K562 (cell line): ENCODE data around the gene HMBS. TPM values are rescaled to one million over a fixed set of nuclear protein-coding genes. Genes with fewer than 3 reads are reported as not detected.

Experiments used
- ARID1B ChIP-seq: fragments of 450-650 bp; IDR thresholded peaks from 2 replicates; pipeline ENCODE4 v1.6.1; 2016; ENCODE audit warnings: antibody characterized with exemption, mild to moderate bottlenecking, inconsistent platforms
- CTBP1 ChIP-seq: fragments of 450-650 bp; IDR thresholded peaks from 2 replicates; pipeline ENCODE4 v1.6.1; 2016; ENCODE audit warnings: borderline replicate concordance
- FOS ChIP-seq: IDR thresholded peaks from 3 replicates; pipeline ENCODE4 v1.6.1; 2011; ENCODE audit not compliant: insufficient read length; ENCODE audit errors: extremely low read depth
- GATA2 ChIP-seq: sonication (generic); formaldehyde crosslinking; IDR thresholded peaks from 2 replicates; pipeline ENCODE4 v1.4.0; 2020; ENCODE audit warnings: mild to moderate bottlenecking, missing genetic modification reagents
- HNRNPUL1 ChIP-seq: fragments of 200-400 bp; formaldehyde crosslinking; IDR thresholded peaks from 2 replicates; pipeline ENCODE4 v1.6.1; 2017; ENCODE audit warnings: low read length
- MEF2D ChIP-seq: conservative IDR thresholded peaks from 2 replicates; pipeline ENCODE4 v1.6.1; 2016; ENCODE audit warnings: low read depth, missing genetic modification characterization, missing compliant biosample characterization
- NFATC3 ChIP-seq: fragments of 450-650 bp; IDR thresholded peaks from 2 replicates; pipeline ENCODE4 v1.6.1; 2017; ENCODE audit warnings: mild to moderate bottlenecking
- PHB ChIP-seq: fragments of 250-450 bp; sonication (Bioruptor Pico); IDR thresholded peaks from 2 replicates; pipeline ENCODE4 v1.5.0; 2021
- PRMT5 ChIP-seq: sonication (generic); formaldehyde crosslinking; IDR thresholded peaks from 2 replicates; pipeline ENCODE4 v1.5.0; 2020; ENCODE audit warnings: missing genetic modification reagents
- RFX7 ChIP-seq: fragments of 250-450 bp; sonication (Bioruptor Pico); IDR thresholded peaks from 2 replicates; pipeline ENCODE4 v1.5.1; 2021; ENCODE audit warnings: mild to moderate bottlenecking
- SAP30 ChIP-seq: fragments of 200-600 bp; sonication (generic); IDR thresholded peaks from 2 replicates; pipeline ENCODE4 v1.6.1; 2012; ENCODE audit warnings: borderline replicate concordance, low read depth, mild to moderate bottlenecking, moderate library complexity, low read length, control low read depth, inconsistent platforms; ENCODE audit not compliant: insufficient read depth, poor library complexity, severe bottlenecking
- SMARCC2 ChIP-seq: fragments of 450-650 bp; IDR thresholded peaks from 2 replicates; pipeline ENCODE4 v1.6.1; 2017; ENCODE audit warnings: antibody characterized with exemption, moderate library complexity, mild to moderate bottlenecking, low read depth
- TRIM25 ChIP-seq: fragments of 450-650 bp; IDR thresholded peaks from 2 replicates; pipeline ENCODE4 v1.7.0; 2016; ENCODE audit warnings: borderline replicate concordance
- U2AF2 ChIP-seq: fragments of 200-400 bp; formaldehyde crosslinking; optimal IDR thresholded peaks from 2 replicates; pipeline ENCODE3; 2017; ENCODE audit warnings: low read depth, mild to moderate bottlenecking, low read length
- ZKSCAN3 ChIP-seq: fragments of 250-450 bp; sonication (Bioruptor Pico); IDR thresholded peaks from 2 replicates; pipeline ENCODE4 v1.4.0; 2020
- ZNF699 ChIP-seq: fragments of 250-450 bp; sonication (Bioruptor Pico); IDR thresholded peaks from 2 replicates; pipeline ENCODE4 v1.8.0; 2021; ENCODE audit warnings: mild to moderate bottlenecking, moderate library complexity; ENCODE audit not compliant: insufficient replicate concordance
- ZNF785 ChIP-seq: fragments of 250-450 bp; sonication (Bioruptor Pico); IDR thresholded peaks from 2 replicates; pipeline ENCODE4 v1.4.0; 2020; ENCODE audit warnings: mild to moderate bottlenecking
- polyA plus RNA-seq, 8 experiments: library from polyadenylated mRNA; depleted of rRNA in 4 of 8; stranded (reverse) in 5 of 8; unstranded in 3 of 8; fragments of >200 nt; fragmentation: Nextera tagmentation in 2 of 8; fragmentation: Illumina TruSeq in 1 of 8; extraction: Ambion mirVana in 2 of 8; extraction: Trizol in 1 of 8; gene quantifications; 2 replicates each; pipeline versions ENCODE4 v1.2.1 to v1.2.3, GENCODE V29; 2011 to 2014; ENCODE audit warnings: inconsistent platforms in 1 of 8, missing spikeins in 1 of 8
- total RNA-seq, 7 experiments: library from RNA; depleted of rRNA in 6 of 7; stranded (reverse); fragments of >200 nt in 6 of 7; fragmentation: Illumina TruSeq in 2 of 7; extraction: Trizol in 2 of 7; gene quantifications; 2 replicates each; pipeline versions ENCODE4 v1.2.1 to v1.2.3, GENCODE V29; 2011 to 2021; ENCODE audit warnings: low replicate concordance in 1 of 7
- TF ChIP-seq, protein P1 (sequence below), 3 experiments: fragments of 200-800 bp in 1 of 3; fragments of 250-450 bp in 1 of 3; fragments of 450-650 bp in 1 of 3; sonication (Bioruptor Pico) in 1 of 3; sonication (Bioruptor generic) in 1 of 3; formaldehyde crosslinking in 1 of 3; IDR thresholded peaks; 2 replicates each; pipeline versions ENCODE4 v1.6.1 to v1.8.0; 2016 to 2022; ENCODE audit warnings: mild to moderate bottlenecking in 2 of 3, missing genetic modification characterization in 2 of 3, missing compliant biosample characterization in 1 of 3, moderate library complexity in 1 of 3
- TF ChIP-seq, protein P2 (sequence below), 2 experiments: fragments of 450-650 bp; conservative IDR thresholded peaks; 2 replicates each; pipeline ENCODE4 v1.6.1; 2017; ENCODE audit warnings: mild to moderate bottlenecking in 2 of 2, moderate library complexity in 2 of 2
- TF ChIP-seq, protein P3 (sequence below): IDR thresholded peaks from 3 replicates; pipeline ENCODE4 v1.6.1; 2011; ENCODE audit warnings: borderline replicate concordance, mild to moderate bottlenecking; ENCODE audit not compliant: insufficient read length, insufficient read depth

Gene HMBS
- total and polyA plus RNA-seq, 9 of the 15 experiments (the other 6 are each of a cell fraction or from before 2014, with no cell fraction given), result 56.9 to 385 (median 286) TPM

DNA sequence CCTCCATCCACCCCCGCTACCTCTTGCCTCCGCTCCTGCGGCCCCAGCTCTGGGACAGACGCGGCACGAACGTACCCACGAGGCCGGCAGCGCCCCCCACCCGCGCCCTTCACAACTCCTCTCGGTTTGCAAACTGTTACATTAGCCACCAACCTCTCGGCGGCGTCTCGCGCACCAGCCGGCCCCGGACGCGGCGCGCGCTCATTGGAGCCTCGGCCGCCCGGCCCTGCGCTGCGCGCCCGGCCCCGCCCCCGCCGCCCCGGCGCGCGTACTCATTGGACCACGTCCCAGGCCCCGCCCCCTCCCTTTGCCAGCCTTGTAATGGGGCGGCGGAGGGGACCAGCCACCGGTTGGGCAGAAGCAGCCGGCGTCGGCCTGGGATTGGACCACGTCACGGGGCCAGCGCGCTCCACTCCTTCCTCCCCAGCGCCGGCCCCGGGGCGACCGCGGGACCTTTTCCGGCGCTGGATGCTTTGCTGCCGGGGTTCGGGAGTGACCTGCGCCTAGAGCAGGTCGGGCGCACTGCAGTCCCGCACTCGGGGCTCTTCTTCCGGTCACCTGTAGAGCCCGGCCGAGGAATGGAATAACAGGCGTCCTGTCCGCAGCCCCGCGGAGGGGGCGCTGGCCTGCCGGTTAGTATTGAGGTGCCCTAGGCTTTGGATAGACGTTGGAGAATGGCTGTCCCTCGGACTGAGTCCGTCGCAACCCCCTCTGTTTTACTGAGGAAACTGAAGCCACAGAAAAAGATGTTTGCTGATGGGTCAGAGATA, 27.5 kb upstream of the HMBS start, which contains the start of gene HYOU1 (continued):
- TF ChIP-seq, protein P1, sequence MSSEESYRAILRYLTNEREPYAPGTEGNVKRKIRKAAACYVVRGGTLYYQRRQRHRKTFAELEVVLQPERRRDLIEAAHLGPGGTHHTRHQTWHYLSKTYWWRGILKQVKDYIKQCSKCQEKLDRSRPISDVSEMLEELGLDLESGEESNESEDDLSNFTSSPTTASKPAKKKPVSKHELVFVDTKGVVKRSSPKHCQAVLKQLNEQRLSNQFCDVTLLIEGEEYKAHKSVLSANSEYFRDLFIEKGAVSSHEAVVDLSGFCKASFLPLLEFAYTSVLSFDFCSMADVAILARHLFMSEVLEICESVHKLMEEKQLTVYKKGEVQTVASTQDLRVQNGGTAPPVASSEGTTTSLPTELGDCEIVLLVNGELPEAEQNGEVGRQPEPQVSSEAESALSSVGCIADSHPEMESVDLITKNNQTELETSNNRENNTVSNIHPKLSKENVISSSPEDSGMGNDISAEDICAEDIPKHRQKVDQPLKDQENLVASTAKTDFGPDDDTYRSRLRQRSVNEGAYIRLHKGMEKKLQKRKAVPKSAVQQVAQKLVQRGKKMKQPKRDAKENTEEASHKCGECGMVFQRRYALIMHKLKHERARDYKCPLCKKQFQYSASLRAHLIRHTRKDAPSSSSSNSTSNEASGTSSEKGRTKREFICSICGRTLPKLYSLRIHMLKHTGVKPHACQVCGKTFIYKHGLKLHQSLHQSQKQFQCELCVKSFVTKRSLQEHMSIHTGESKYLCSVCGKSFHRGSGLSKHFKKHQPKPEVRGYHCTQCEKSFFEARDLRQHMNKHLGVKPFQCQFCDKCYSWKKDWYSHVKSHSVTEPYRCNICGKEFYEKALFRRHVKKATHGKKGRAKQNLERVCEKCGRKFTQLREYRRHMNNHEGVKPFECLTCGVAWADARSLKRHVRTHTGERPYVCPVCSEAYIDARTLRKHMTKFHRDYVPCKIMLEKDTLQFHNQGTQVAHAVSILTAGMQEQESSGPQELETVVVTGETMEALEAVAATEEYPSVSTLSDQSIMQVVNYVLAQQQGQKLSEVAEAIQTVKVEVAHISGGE (CRISPR knock-in tag; IDR thresholded peaks at IDR 0.05), result peak in 2 of 3 experiments; percentile 44 to 92; a peak in 3 of 6 replicates
- TF ChIP-seq ARID1B (no peak), MEF2D (tag) (no peak), SMARCC2 (no peak), PRMT5 (CRISPR knock-in tag) (no peak), HNRNPUL1 (no peak), U2AF2 (no peak), SAP30 (peak; percentile 39), ZKSCAN3 (CRISPR knock-in tag) (no peak), FOS (peak; percentile 58), CTBP1 (peak; percentile 93), PHB (CRISPR knock-in tag) (no peak; the same call in 1 of the 2 replicates), GATA2 (CRISPR knock-in tag) (peak; percentile 74; the same call in 1 of the 2 replicates), ZNF699 (CRISPR knock-in tag) (no peak), TRIM25 (no peak), RFX7 (no peak), ZNF785 (CRISPR knock-in tag) (no peak), NFATC3 (no peak)
- TF ChIP-seq, protein P2, sequence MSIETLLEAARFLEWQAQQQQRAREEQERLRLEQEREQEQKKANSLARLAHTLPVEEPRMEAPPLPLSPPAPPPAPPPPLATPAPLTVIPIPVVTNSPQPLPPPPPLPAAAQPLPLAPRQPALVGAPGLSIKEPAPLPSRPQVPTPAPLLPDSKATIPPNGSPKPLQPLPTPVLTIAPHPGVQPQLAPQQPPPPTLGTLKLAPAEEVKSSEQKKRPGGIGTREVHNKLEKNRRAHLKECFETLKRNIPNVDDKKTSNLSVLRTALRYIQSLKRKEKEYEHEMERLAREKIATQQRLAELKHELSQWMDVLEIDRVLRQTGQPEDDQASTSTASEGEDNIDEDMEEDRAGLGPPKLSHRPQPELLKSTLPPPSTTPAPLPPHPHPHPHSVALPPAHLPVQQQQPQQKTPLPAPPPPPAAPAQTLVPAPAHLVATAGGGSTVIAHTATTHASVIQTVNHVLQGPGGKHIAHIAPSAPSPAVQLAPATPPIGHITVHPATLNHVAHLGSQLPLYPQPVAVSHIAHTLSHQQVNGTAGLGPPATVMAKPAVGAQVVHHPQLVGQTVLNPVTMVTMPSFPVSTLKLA (conservative IDR thresholded peaks at IDR 0.05), result peak; percentile 73 to 86
- TF ChIP-seq, protein P3, sequence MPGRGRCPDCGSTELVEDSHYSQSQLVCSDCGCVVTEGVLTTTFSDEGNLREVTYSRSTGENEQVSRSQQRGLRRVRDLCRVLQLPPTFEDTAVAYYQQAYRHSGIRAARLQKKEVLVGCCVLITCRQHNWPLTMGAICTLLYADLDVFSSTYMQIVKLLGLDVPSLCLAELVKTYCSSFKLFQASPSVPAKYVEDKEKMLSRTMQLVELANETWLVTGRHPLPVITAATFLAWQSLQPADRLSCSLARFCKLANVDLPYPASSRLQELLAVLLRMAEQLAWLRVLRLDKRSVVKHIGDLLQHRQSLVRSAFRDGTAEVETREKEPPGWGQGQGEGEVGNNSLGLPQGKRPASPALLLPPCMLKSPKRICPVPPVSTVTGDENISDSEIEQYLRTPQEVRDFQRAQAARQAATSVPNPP, result no peak
